Glutamatergic neuron (in vitro differentiated cells): ENCODE results near the gene NKX1-1. TPM values are rescaled to one million over a fixed set of nuclear protein-coding genes. Genes with fewer than 3 reads are reported as not detected.
"Not testable (repeated sequence)": the region's sequence is repeated elsewhere in the genome, so short reads cannot be mapped to it uniquely, and the experiment has no call there.

ENCODE experiments used
- DNase-seq: peaks from one replicate; pipeline ENCODE4 v3.0.0; 2022
- H3K27ac Mint-ChIP-seq: one replicate; pipeline ENCODE4 v1.8.0; 2020; ENCODE audit warnings: mild to moderate bottlenecking, mixed read lengths, inconsistent platforms; ENCODE audit not compliant: unreplicated experiment
- H3K27me3 Mint-ChIP-seq: one replicate; pipeline ENCODE4 v1.8.0; 2020; ENCODE audit warnings: mild to moderate bottlenecking, moderate library complexity, mixed read lengths, inconsistent platforms; ENCODE audit not compliant: unreplicated experiment
- H3K36me3 Mint-ChIP-seq: one replicate; pipeline ENCODE4 v1.8.0; 2020; ENCODE audit warnings: mild to moderate bottlenecking, mixed read lengths, inconsistent platforms; ENCODE audit not compliant: unreplicated experiment
- H3K4me1 Mint-ChIP-seq: one replicate; pipeline ENCODE4 v1.8.0; 2020; ENCODE audit warnings: mild to moderate bottlenecking, low read depth, mixed read lengths, inconsistent platforms; ENCODE audit not compliant: unreplicated experiment
- H3K4me3 Mint-ChIP-seq: one replicate; pipeline ENCODE4 v1.8.0; 2020; ENCODE audit warnings: mild to moderate bottlenecking, mixed read lengths, inconsistent platforms; ENCODE audit not compliant: unreplicated experiment
- H3K9me3 Mint-ChIP-seq: one replicate; pipeline ENCODE4 v1.8.0; 2020; ENCODE audit warnings: mild to moderate bottlenecking, moderate library complexity, mixed read lengths, inconsistent platforms; ENCODE audit not compliant: unreplicated experiment
- CTCF ChIP-seq: fragments of 200-600 bp; sonication (generic); IDR thresholded peaks from one replicate; pipeline ENCODE4 v1.5.0; 2021; ENCODE audit not compliant: partially characterized antibody, unreplicated experiment
- total RNA-seq: library from RNA; stranded (reverse); fragmentation: NEBNext Ultra II Directional; extraction: Animal tissue kit (Norgen Biotek cat#: 25700); gene quantifications from one replicate; pipeline ENCODE4 v1.2.1, GENCODE V29; 2021; ENCODE audit not compliant: unreplicated experiment

Gene NKX1-1
- total RNA-seq, 1 donor from 2014 or later, result not detected

- no peak for DNase-seq
- Mint-ChIP-seq H3K4me1 (peaks cover 4% of the 10 kb centered on the region), H3K27me3 (no peaks in the 10 kb centered on the region), H3K4me3 (no peak overlapping the region), H3K27ac (no peak overlapping the region), H3K36me3 (no peaks in the 10 kb centered on the region), H3K9me3 (no peaks in the 10 kb centered on the region)
- TF ChIP-seq CTCF, result no peak
These were observed 40.5 kb upstream of the NKX1-1 start for GRCh38 chr4:1446502-1447386.

GRCh38 chr4:1445716-1446445 lies 39.6 kb upstream of the NKX1-1 start:
- Mint-ChIP-seq H3K27me3 (no peaks in the 10 kb centered on the region), H3K4me1 (peaks cover 4% of the 10 kb centered on the region), H3K9me3 (no peaks in the 10 kb centered on the region), H3K4me3 (no peak overlapping the region), H3K36me3 (no peaks in the 10 kb centered on the region), H3K27ac (no peak overlapping the region)
- no peak for TF ChIP-seq CTCF
- DNase-seq, result no peak

- not testable (repeated sequence) for H3K27me3 Mint-ChIP-seq, H3K4me3 Mint-ChIP-seq, H3K36me3 Mint-ChIP-seq, H3K27ac Mint-ChIP-seq, H3K4me1 Mint-ChIP-seq, DNase-seq, H3K9me3 Mint-ChIP-seq
These were observed 37.5 kb upstream of the NKX1-1 start for GRCh38 chr4:1443688-1444172.

GRCh38 chr4:1427010-1427409 lies 20.8 kb upstream of the NKX1-1 start:
- Mint-ChIP-seq H3K4me1 (no peaks in the 10 kb centered on the region), H3K4me3 (no peak overlapping the region), H3K9me3 (no peaks in the 10 kb centered on the region), H3K27me3 (no peaks in the 10 kb centered on the region), H3K27ac (no peak overlapping the region), H3K36me3 (no peaks in the 10 kb centered on the region)
- DNase-seq, result no peak
- TF ChIP-seq CTCF, result no peak

- no peak for TF ChIP-seq CTCF
- Mint-ChIP-seq H3K4me1 (peaks cover under 1% of the 10 kb centered on the region), H3K9me3 (peaks cover 2% of the 10 kb centered on the region), H3K27ac (no peak overlapping the region), H3K4me3 (no peak overlapping the region), H3K27me3 (peaks cover 2% of the 10 kb centered on the region), H3K36me3 (no peaks in the 10 kb centered on the region)
- DNase-seq, result no peak
These were observed 15.4 kb upstream of the NKX1-1 start for GRCh38 chr4:1421657-1422056.
